Placental pericyte (primary cell): Measurements from ENCODE around the gene CLGN. TPM values are rescaled to one million over a fixed set of nuclear protein-coding genes. Genes with fewer than 3 reads are reported as not detected.

Source experiments
- total RNA-seq: library from RNA; depleted of rRNA; stranded (reverse); fragments of >200 nt; gene quantifications from 2 replicates; pipeline ENCODE4 v1.2.3, GENCODE V29; 2012

CLGN gene
- 2.7 and 7.0 TPM in 2 replicates for total RNA-seq

GRCh38 chr4:140427106-140427918 lies at the start of gene CLGN:
Gene CLGN, minus strand, starts transcription at chr4:140427648. Its CDS starts 14,570 bp downstream, at chr4:140413078.

DNA sequence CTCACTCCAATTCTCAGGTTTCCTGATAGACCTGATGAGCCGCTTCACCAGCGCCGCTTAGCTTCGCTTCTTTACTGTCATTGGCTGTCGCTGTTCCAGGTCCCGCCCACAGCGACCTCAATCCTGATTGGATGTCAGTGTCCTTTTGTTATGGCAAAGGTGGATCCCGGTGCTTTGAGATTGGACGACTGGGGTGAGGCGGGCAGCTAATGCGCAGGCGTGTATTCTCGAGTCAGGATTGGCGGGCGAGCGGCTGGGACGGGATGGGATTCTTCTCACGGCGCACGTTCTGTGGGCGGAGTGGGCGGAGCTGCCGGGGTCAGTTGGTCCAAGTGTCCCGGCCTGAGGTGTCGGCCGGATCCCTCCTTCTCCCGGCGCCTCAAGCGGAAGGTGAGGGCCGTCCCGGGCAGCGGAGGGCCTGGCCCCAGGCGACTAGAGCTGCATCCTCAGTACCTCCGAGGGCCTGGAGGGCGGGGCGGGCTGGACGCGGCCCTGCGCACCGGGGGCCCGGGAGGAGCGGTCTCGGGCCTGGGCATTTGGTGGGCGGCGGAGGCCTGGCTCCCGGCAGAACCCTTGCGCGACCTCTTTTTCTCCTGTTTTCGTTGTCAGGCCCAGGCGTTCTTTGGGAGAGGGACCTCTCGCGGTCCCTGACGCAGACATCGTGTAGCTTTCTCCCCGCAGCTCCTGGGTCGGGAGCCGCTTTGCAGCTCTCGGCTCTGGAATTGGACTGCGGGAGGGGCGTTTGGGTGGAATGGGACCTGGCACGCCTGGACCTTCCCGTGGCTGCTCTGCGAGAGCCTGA lies 53.9 kb downstream of the CLGN start, which contains the start of gene SCOC:
Gene SCOC, plus strand, starts transcription at position 319 of the 802 bp plus-strand sequence. CDS start 5,525 bp downstream, outside the sequence.

Other genes with a start within 250 kb of the CLGN start
- gene SCOC, start 54.0 kb downstream of the CLGN start, total RNA-seq = 29.8 and 59.1 TPM in 2 replicates
- gene MGAT4D, start 70.6 kb upstream of the CLGN start, total RNA-seq = not detected in 2 replicates
- gene ELMOD2, start 96.5 kb upstream of the CLGN start, total RNA-seq = 33.0 and 33.2 TPM in 2 replicates
- gene UCP1, start 141.3 kb upstream of the CLGN start, total RNA-seq = not detected in 2 replicates